HG02610 (cell line): Measurements from ENCODE around the gene CDH15.
"Not testable (repeated sequence)": the region's sequence is repeated elsewhere in the genome, so short reads cannot be mapped to it uniquely, and the experiment has no call there.

Source experiments
- ATAC-seq: cut with Tn5 transposase; IDR thresholded peaks from one replicate; pipeline ENCODE4 v1.9.1; 2021; ENCODE audit warnings: mild to moderate bottlenecking, moderate library complexity; ENCODE audit not compliant: unreplicated experiment

The CDH15 gene

DNA sequence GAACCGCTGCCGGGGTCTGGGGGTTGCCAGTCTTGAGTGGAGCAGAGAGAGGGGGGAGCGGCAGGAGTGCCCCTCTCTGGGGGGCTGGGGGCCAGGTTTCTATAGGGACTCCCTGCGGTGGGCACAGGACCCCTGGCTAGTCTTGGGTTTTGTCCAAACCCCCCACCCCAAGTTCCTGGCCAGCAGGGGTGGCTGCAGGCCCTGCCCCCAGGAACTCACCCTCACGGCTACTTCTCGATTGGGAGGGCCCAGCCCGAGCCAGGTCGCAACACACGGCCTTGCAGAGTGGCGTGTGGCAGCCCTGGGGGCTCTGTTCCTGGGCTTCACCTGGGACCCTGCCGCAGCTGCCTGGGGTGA is 601 bp downstream of the CDH15 start:
- no peak for ATAC-seq

DNA sequence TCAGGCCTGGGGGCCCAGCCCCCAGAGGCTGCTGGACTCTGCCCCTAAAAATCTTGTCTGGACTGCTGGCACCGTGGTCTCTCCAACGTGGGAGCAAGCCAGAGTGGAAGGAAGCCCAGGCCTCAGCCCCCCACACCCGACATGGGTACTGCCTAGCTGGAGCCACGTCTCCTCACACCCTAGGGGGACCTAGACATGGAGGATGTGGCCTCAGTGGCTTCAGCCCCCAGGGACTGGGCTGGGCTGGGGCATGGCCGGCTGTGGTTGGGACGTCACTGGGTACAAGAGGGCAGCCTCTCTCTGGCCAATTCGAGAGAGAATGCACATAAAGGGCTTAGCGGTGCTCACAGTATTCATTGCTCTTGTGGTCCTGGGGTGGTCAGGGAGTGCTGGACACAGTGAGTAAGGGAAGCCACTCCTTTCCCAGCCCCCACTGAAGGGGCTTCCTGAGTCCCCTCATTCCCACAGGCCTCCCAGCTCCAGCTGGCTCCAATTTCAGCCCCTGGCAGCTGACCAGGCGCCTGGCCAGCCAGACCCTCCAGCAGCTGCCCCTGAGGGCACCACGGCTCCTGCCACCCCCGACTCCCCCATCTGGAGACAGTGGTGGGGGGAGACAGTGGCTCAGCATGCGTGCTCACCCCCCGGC is 1.1 kb downstream of the CDH15 start:
- ATAC-seq = no peak

DNA sequence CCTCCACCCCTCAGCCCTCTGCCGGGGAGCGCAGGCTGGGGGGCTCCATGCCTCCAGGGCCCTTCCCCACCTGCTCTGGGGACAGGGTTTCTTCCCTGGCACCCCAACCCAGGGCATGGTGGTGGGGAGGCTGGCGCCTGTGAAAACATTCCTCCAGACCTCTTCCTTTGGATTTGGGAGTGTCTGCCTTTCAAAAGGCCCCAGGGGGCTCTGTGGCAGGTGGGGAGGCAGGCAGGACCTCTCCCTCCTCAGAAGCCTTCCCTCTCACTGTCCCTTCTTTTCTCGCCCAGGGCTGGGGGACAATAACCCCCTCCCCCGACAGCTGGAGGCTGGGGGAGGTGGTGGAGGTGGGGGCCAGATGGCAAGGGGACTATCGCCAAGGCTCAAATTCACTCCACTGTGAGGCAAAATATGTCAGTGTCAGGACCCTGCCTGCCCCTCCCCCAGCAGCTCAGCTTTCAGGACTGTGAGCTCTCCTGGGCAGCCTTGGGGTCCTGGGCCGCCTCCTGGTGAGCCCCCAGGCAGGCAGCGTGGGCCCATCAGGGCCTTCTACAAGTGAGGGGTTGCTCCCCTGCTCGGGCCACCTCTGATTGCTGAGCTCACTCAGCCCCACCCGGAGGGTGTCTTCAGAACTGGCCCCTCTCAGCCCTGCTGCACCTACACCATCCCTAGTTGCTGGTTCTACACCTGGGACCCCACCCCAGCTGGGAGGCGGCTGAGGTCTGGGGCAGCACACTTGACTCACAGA is 1.8 kb downstream of the CDH15 start:
- no peak for ATAC-seq

DNA sequence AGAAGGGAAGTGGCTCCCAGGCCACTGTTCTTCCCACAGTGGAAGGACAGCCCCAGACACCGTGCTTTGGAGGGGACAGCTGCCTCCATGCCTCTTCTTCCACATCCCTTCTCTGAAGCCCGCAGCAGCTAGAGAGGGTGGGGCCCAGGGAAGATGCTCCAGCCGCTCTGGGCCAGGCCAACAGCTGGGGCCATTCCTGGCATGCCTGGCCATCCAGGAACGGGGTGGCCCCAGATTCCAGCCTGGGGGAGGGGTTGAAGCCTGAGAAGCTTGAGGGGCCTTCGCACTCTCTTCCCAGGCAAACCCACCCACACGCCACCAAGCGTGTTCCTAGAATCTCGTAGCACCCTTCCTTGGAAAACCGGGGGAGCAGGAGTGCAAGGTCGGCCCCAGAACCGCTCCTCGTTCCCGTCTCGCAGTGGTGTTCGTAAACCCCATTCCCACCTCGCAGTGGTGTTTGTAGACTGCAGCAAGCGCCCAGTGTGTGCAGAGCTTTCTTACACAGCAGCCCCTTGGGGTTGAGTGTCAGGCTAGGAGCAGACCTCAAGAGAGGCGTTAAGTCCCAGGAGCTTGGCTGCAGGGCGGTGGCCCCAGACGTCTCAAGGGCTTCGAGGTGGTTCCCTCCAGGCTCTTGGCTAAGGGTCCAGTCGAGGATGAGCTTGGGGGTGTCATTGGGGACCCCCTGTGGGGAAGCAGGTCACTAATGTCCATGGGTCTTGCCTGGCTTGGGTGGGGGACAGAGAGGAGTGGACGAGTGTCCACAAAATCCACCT is 2.7 kb downstream of the CDH15 start:
- no peak for ATAC-seq

DNA sequence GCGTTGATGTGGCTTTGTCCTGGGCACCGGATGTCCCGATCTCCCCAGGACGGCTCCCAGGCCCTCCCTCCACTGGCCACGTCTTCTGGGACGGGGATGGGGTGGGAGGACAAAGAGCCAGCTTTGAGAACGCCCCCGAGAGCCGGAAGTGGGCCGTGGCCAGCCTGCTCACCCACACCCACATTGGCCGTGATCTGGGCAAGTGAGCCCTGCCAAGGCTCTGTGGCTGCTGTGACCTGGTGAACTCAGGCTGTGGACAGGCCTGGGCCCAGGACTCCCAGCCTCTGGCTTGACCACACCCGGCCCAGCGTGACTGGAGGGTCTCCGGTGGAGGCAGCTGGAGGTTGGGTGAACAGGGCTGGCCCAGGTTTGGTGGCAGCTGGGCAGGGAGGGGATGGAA is 3.3 kb downstream of the CDH15 start:
- ATAC-seq = no peak

DNA sequence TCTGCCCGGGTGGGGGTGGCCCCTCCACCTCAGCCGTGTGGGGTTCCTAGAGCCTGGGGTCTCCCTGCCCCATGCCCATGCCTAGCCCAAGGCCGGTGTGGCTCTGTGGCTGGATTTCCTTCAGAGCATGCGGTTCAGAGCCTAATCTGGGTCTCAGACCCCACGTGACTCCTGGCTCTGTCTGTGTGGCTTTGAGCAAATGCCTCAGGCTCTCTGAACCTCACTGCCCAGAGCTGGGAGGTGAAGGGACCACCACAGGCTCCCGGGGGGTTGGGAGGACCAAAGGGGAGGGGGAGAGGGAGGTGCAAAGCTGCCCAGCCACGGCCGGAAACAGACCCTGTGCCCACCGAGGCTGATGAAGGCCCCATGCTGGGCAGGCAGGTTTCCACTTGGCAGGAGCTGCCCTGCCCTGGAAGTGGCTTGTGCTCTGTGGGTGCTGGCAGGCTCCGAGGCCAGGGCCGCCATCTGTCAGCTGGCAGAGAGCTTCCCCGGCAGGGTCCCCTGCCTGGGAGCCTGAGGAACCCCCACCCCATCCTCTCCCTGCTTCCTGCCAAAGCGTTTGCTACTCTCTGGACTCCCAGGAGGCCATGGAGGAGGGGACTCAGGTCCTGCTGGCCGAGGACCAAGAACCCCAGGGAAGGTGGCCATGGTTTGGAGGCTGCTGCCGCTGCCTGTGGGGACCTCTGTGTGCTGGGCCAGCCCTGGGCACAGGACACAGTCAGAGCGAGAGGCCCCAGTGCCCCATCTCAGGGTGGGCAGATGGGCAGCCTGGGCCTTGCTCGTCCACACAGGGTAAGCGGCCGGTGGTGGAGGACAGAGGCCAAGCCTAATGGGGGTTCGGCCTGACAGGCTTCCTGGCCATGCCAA is 4.0 kb downstream of the CDH15 start:
- no peak for ATAC-seq

DNA sequence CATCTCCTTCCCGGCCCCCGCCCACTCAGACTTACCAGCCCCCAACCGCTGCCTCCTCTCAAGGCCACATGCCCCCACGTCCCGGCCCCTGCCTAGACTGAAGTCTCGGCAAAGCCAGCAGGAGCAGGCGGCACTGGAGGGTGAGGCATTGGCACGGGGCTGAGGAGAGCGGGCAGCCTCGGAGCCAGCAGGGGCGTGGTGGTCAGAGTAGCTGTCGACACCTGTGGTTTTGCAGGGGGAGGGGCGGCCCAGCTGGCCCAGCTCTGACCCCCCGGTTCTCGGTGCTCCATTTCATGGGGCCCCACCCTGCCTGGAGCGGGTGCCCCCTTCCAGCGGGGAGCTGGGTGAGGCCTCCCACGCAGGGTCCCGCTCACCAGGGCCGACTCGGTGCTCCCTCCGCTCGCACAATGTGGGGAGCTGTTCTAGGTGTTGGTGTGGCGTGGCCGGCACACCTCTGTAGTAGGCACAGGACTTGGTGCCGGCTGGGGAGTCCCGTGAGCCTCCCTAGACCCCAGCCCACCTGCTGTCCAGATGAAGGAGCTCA is 4.7 kb downstream of the CDH15 start:
- no peak for ATAC-seq

DNA sequence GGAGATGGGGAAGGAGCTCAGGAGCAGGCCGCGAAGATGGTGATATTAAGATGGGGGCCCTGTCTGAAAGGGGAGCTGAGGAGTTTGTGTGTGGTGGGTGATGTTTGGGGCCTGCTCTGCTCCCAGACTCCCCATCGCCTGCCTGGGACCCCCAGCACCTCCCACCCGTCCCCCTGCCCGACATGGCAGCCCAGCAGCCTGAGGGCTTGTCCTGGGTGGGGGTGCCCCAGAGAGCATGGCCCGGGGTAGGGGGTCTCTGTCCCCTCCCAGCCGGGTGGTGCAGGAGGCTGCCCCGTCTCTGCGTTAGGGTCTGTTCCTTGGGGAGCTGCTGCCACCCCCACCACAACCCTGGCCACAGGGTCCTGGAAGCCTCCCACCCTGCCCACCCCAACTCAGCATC is 5.2 kb downstream of the CDH15 start:
- ATAC-seq = no peak

DNA sequence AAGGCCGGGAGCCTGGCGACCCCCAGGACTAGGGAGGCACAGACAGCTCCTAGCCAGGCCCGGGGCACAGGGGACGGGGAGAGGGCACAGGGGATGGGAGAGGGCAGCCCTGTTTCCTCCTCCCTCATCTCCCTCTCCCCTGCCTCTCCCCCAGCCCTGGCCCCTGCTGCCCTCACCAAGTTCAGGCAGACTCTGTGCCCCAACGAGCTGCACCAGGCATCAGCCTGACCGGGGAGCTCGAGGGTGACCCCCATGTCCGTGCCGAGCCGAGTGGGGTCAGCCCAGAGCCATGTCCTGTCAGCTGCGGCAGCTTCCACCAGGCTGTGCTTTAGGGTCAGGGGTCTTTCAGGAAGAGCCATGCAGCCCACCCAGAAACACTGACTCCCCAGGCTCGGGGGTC is 6.0 kb downstream of the CDH15 start:
- ATAC-seq = no peak

DNA sequence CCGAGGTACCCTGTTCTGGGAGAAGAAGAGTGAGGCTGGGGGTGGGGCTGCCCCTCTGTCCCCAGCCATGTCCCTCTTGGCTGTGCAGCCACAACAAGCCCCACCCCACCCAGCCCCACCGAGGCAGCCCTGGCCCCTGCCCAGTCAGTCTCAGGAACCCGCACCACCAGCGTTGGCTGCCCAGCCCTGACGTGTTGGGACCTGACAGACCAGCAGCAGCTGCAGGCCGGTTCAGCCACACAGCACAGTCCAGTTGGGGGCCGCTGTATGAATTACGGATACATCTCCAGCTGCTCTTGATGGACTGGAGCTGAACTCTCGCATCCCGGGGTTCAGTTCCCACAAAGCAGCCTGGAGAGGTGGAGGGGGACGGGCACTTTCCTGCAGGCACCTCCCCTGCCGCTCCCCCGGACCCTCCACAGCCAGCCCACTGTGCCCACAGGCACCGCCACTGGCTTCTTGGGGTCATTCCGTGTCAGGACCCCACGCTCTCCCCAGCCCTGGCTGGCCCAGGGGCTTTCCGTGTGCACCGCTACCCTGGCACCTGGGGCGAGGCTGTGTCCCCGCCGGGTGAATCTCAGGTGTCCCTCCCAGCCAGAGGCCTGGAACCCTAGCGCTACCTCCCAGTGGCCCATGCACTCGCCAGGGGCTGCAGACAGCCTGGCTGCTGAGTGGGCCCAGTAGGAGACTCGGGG is 7.1 kb downstream of the CDH15 start:
- ATAC-seq = no peak

DNA sequence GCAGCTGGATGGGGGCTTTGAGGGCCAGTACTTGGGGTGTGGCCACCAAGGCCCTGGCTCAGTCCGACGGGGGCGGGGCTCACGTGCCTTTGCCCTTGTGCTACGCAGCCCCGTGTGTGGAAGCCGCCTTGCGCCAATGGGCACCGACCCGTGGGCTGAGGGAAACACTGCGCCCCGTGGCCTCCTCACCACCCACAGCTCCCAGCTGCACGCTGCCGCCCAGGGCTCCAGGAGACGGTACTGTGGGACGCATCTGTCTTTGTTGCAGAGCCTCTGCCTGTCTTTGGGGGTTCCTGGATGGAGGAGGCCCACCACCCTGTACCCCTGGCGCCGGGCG is 7.6 kb downstream of the CDH15 start:
- no peak for ATAC-seq

DNA sequence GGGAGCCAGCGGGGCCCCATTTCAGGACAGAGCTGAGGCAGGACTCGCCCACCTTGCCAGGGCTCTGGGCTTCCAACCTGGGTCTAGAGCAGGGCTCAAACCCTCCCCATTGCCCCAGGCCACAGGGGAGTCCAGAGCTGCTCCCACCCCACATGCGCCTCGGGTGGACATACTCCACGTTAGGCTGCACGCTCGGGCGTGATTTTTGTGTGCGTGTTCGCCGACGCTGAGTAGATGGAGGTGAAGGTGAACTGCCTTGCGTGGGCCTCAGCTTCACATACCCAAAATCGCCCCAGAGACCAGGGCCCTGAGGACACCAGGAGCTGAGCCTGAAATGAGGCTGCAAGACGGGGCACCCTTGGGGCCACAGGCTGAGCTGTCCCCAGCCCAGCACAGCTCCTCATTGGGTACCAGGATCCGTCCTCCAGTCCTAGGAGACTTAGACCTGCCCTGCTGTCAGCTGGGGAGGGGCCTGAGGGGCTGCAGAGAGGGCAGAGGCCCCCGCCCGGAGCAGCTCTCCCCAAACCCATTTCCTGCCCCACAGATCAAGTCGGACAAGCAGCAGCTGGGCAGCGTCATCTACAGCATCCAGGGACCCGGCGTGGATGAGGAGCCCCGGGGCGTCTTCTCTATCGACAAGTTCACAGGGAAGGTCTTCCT is 8.2 kb downstream of the CDH15 start:
- ATAC-seq = no peak

DNA sequence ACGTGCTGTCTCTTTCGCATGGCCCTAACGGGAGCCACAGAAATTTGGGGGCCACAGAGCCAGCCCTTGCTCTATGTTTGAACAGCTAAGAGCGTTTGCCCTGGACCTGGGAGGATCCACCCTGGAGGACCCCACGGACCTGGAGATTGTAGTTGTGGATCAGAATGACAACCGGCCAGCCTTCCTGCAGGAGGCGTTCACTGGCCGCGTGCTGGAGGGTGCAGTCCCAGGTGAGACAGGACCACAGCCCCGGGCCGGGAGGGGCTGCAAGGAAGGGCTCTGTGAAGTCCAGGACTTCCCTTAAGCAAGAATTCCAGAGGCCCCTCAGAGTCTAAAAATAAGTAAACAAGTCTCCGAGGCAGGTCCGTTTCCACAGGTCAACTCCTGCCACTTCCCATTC is 11.9 kb downstream of the CDH15 start:
- ATAC-seq = no peak

DNA sequence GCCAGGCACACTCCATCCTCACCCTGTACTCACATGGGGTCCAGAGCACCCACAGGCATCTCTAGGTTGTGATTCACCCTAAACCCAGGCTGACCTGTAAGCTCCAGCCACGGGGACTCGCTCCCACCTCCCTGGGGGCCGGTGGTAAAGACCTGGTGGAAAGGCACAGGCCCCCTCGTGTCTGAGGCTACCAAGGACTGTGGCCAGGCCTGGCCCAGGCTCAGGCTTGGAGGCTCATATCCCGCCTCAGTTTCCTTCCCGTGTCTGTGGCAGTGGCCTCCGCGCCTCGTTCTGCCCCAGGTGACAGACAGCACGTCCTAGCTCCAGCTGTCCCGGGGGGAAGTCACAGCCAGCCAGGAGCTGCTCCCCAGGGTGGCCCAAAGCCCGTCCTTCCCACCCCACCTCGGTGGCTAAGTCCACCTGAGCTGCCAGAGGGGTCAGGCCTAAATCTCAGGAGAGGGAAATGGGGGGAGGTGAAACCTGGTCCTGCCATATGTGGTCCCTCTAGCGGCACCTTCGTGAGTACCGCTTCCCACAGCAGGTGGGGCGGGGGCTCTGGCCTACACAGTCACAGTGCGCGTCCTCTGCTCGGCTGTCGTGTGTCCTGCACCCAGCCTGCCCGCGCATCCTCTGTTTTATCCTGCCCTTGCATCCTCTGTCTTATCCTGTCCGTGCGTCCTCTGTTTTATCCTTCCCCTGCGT is 12.6 kb downstream of the CDH15 start:
- ATAC-seq = no peak

DNA sequence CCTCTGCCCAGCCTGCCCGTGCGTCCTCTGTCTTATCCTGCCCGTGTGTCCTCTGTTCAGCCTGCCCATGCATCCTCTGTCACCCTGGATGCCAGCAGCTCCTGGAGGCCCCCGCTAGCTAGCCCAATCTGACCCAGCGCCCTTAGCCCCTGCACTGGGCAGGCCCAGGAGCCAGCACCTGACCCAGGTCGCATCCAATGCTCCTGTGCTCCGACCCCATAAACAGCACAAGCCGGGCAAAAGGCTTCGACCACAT is 13.1 kb downstream of the CDH15 start:
- ATAC-seq = no peak

DNA sequence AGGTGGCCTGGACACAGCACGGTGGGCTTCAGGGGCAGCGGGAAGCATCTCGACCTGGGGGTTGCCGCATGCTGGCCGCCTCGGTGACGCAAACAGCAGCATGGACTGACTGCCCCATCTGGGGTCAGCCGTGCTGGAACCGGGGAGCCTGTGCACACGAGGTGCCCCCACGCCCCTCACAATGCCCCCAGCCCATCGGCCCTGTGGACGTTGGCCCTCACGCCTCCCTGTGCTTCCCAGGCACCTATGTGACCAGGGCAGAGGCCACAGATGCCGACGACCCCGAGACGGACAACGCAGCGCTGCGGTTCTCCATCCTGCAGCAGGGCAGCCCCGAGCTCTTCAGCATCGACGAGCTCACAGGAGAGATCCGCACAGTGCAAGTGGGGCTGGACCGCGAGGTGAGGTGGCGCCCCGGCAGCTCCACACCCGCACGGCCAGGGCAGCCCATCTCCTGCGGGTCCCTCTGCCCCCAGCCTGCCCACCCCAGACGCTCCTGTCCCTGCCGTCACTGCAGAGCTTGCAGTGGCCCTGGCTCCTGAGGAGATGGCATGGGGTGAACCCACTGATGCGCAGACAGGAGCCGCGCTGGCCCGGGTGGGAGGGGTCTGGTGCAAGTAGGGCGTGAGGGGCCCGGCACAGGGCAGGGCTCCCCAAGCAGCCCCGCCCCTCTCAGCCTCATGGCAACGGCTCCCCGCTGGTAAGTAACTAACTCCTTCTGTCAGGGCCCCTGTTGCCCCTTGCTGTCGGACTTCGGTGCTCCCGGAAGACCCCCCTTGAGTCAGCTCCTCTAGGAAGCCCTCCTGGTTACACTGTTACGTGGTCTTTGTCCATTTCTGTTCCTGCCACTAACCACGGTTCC is 13.6 kb downstream of the CDH15 start:
- ATAC-seq = no peak

DNA sequence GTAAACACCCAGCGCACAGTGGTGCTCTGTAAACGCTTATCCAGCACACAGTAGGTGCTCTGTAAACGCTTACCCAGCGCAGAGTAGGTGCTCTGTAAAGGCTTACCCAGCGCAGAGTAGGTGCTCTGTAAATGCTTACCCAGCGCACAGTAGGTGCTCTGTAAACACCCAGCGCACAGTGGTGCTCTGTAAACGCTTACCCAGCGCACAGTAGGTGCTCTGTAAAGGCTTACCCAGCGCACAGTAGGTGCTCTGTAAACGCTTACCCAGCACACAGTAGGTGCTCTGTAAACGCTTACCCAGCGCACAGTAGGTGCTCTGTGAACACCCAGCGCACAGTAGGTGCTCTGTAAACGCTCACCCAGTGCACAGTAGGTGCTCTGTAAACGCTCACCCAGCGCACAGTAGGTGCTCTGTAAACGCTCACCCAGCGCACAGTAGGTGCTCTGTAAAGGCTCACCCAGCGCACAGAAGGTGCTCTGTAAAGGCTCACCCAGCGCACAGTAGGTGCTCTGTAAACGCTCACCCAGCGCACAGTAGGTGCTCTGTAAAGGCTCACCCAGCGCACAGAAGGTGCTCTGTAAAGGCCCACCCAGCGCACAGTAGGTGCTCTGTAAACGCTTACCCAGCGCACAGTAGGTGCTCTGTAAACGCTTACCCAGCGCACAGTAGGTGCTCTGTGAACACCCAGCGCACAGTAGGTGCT is 14.5 kb downstream of the CDH15 start:
- ATAC-seq = not testable (repeated sequence)

DNA sequence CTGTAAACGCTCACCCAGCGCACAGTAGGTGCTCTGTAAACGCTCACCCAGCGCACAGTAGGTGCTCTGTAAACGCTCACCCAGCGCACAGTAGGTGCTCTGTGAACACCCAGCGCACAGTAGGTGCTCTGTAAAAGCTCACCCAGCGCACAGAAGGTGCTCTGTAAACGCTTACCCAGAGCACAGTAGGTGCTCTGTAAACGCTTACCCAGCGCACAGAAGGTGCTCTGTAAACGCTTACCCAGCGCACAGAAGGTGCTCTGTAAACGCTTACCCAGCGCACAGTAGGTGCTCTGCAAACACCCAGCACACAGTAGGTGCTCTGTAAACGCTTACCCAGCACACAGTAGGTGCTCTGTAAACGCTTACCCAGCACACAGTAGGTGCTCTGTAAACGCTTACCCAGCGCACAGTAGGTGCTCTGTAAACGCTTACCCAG is 15.1 kb downstream of the CDH15 start:
- ATAC-seq = not testable (repeated sequence)
